Activated CD4-positive, alpha-beta T cell treated with anti-CD3 and anti-CD28 coated beads for 36 hours (primary cell): ENCODE measurements around the gene MB. TPM values are rescaled to one million over a fixed set of nuclear protein-coding genes. Genes with fewer than 3 reads are reported as not detected.
A peak's percentile ranks its signal among the peaks of the same experiment; 100 is the strongest.

Experiments used
- ATAC-seq: fragments of 200-7000 bp; cut with Tn5 transposase; one replicate; pipeline ENCODE4 v1.10.0; 2021; ENCODE audit warnings: mild to moderate bottlenecking, moderate library complexity
- CTCF ChIA-PET: fragments of 350-600 bp; sonication (Branson Sonifier 250); formaldehyde crosslinking; loops from one replicate; lab custom pipeline; 2021; ENCODE audit warnings: antibody characterized with exemption; lab: Charles Lee
- POLR2A ChIA-PET: fragments of 350-600 bp; sonication (Branson Sonifier 250); formaldehyde crosslinking; loops from one replicate; lab custom pipeline; 2021; ENCODE audit warnings: antibody characterized with exemption, inconsistent platforms; lab: Charles Lee
- DNase-seq: peaks from one replicate; pipeline ENCODE4 v3.0.0-alpha.2; 2020
- H3K27ac Mint-ChIP-seq: one replicate; pipeline ENCODE4 v1.8.0; 2021; ENCODE audit warnings: mixed read lengths
- H3K27me3 Mint-ChIP-seq: one replicate; pipeline ENCODE4 v1.8.0; 2021; ENCODE audit warnings: mixed read lengths
- H3K36me3 Mint-ChIP-seq: one replicate; pipeline ENCODE4 v1.8.0; 2021; ENCODE audit warnings: low read depth, mixed read lengths
- H3K4me1 Mint-ChIP-seq: one replicate; pipeline ENCODE4 v1.8.0; 2021; ENCODE audit warnings: mixed read lengths
- H3K4me3 Mint-ChIP-seq: one replicate; pipeline ENCODE4 v1.8.0; 2021; ENCODE audit warnings: mild to moderate bottlenecking, moderate library complexity, mixed read lengths
- H3K9me3 Mint-ChIP-seq: one replicate; pipeline ENCODE4 v1.8.0; 2021; ENCODE audit warnings: low read depth, mixed read lengths
- intact Hi-C, 2 experiments: fragments of 100-400 bp; cut with DNase I in 1 of 2; cut with micrococcal nuclease in 1 of 2; formaldehyde crosslinking; loops; one replicate each; pipeline versions ENCODE4 v1.14.2 to v1.15.1; 2022 to 2024; cut with DNase I, micrococcal nuclease
- total RNA-seq, 2 experiments: library from RNA; stranded (reverse); gene quantifications; one replicate each; pipeline ENCODE4 v1.2.3, GENCODE V29; 2021

The MB gene
- total RNA-seq, 2 experiments from 2014 or later, result not detected

DNA sequence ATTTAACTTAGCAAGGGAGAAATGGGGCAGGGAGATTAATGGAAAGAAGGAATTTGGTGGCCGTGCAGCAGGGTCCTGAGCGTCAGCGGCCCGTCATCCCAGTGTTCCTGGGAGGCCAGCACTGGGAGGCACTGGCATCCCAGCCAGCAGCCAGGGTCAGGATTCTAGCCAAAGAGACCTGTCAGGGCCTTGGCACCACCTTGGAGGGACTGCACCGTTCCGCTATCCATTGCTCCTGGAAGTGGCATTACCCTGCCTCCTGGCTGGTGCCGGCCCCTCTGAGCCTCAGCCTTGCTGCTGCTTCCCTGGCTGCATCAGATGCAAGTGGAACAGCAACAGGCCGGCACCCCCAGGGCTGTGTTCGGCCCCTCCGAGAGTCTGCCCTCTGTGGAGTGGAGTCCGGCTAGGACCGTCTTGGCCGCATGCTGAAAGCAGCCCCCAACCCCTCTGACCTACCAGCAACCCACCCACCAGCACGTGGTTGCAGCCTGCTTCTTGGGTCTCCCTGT is 46.4 kb downstream of the MB start:
- CTCF ChIA-PET, result interaction anchor here (0.5 to 0.6 kb wide), 2 partner anchors 38 to 495 kb away, joined by 3 to 4 read pairs; no protein-coding TSS in a partner anchor

DNA sequence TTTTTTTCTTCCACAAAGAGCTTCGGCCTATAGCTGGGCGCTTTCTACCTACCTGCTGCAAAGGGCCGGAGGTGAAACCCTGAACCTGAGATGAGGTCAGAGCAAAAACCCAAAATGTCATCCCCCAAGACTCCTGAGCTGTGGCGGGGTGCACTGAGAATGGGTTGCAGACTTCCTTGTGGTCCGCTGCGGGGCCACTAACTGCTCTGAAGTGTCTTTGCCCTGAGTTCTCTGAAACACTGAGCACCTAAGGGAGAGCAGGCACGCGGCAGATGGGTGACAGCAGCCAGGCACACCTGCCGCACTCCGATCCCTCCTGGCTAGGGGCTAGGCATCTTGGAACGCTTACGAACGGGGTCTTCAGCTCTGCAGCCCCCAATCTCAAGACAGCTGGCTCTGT is 47.2 kb downstream of the MB start:
- Mint-ChIP-seq H3K4me1 (no peaks in the 10 kb centered on the region), H3K9me3 (no peaks in the 10 kb centered on the region), H3K4me3 (no peak overlapping the region), H3K27ac (no peak overlapping the region), H3K27me3 (no peaks in the 10 kb centered on the region), H3K36me3 (no peaks in the 10 kb centered on the region)
- ChIA-PET CTCF (interaction anchor here (0.6 kb wide), 1 partner anchor 496 kb away, joined by 4 read pairs; no protein-coding TSS in a partner anchor), POLR2A (no interaction called here)
- intact Hi-C loops, result no loop called here
- DNase-seq (no peak), ATAC-seq (no peak)

More for the DNA sequence above, 46.4 kb downstream of the MB start:
- Mint-ChIP-seq H3K27me3 (no peaks in the 10 kb centered on the region), H3K4me3 (no peak overlapping the region), H3K9me3 (no peaks in the 10 kb centered on the region), H3K4me1 (no peaks in the 10 kb centered on the region), H3K27ac (no peak overlapping the region), H3K36me3 (no peaks in the 10 kb centered on the region)
- intact Hi-C loops, result no loop called here
- DNase-seq, result no peak
- no peak for ATAC-seq
- POLR2A ChIA-PET, result no interaction called here

GRCh38 chr22:35568751-35569739 is 48.1 kb downstream of the MB start:
- ATAC-seq, result no peak

DNA sequence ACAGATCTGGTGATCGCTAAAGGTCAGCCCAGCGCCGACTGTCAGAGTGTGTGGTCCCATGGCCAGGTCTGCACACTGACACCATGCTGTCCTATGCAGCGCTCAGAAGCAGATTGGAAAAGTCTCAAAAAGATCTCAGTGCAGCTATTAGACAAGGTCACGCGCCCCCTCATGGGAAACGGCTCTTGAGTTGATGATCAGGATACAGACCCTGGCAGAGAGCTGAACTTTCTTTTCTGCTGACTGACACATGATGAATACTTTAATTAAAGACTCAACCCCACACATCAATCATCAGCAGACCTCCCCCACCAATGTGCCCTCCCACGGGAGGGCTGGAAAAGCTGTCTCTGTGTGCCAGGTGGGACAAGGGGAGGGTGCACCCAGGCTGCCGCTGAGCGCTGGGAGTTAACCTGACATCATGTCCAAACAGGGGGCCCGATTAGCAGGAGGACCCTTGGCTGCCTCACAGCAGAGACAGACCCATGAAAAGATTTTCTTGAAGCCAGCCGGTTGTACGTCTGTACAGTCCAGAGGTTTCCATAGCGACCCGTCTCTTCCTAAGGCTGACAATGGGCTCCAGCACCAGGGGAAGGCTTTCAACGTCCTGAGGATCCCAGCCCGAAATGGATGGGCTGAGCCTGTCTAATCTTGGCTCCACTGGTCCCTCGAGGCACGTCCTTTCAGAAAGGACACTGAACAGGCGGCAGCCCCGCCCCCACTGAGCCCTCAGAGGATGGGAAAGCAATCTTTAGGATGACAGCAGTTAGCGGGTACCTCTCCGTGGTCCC is 49.6 kb downstream of the MB start:
- Mint-ChIP-seq H3K9me3 (no peaks in the 10 kb centered on the region), H3K27me3 (no peaks in the 10 kb centered on the region), H3K4me3 (no peak overlapping the region), H3K36me3 (no peaks in the 10 kb centered on the region), H3K27ac (no peak overlapping the region), H3K4me1 (no peaks in the 10 kb centered on the region)
- ATAC-seq (no peak), DNase-seq (no peak)
- CTCF ChIA-PET, result no interaction called here
- intact Hi-C loops, result no loop called here
- POLR2A ChIA-PET, result no interaction called here

More at GRCh38 chr22:35568751-35569739, 48.1 kb downstream of the MB start:
- H3K27me3 Mint-ChIP-seq, result no peaks in the 10 kb centered on the region
- no peak for DNase-seq
- H3K27ac Mint-ChIP-seq, result no peak overlapping the region
- H3K4me1 Mint-ChIP-seq, result no peaks in the 10 kb centered on the region
- H3K4me3 Mint-ChIP-seq, result no peak overlapping the region
- no peaks in the 10 kb centered on the region for H3K36me3 Mint-ChIP-seq
- POLR2A ChIA-PET, result no interaction called here
- intact Hi-C loops, result no loop called here
- no peaks in the 10 kb centered on the region for H3K9me3 Mint-ChIP-seq
- CTCF ChIA-PET, result no interaction called here

GRCh38 chr22:35564975-35565867 is 51.9 kb downstream of the MB start:
- Mint-ChIP-seq H3K36me3 (no peaks in the 10 kb centered on the region), H3K4me1 (peaks cover 7% of the 10 kb centered on the region), H3K27me3 (peaks cover 9% of the 10 kb centered on the region), H3K4me3 (no peak overlapping the region), H3K9me3 (no peaks in the 10 kb centered on the region), H3K27ac (no peak overlapping the region)
- intact Hi-C loops, result no loop called here
- DNase-seq (no peak), ATAC-seq (no peak)
- POLR2A ChIA-PET, result no interaction called here
- CTCF ChIA-PET, result no interaction called here

DNA sequence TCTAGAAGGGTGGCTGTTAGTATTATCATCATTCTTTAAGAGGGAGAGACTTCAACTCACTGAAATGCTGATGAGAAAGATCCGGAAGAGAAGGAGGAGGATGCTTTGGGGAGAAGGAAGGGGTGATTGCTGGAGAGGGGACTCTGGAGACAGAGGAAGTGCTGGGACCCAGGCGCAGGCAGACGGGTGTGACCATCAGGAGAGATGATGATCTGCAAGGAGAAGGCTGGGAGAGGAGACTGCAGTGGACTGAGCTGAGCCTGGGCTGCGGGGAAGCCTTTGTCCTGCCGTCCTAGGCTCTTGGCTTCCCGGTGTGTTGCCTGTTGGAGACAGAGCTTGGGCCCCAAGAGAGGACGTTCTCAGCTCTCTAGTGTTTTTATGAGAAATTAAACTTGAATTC is 53.9 kb downstream of the MB start:
- intact Hi-C loops, result no loop called here
- peaks cover 9% of the 10 kb centered on the region for H3K27me3 Mint-ChIP-seq
- no peak for ATAC-seq
- CTCF ChIA-PET, result interaction anchor here (1.6 kb wide), 1 partner anchor 11 kb away, joined by 4 read pairs; no protein-coding TSS in a partner anchor
- H3K36me3 Mint-ChIP-seq, result no peaks in the 10 kb centered on the region
- H3K4me3 Mint-ChIP-seq, result no peak overlapping the region
- POLR2A ChIA-PET, result interaction anchor here (0.6 kb wide), 1 partner anchor 130 kb away, joined by 3 read pairs; no protein-coding TSS in a partner anchor
- no peak overlapping the region for H3K27ac Mint-ChIP-seq
- H3K4me1 Mint-ChIP-seq, result peaks cover 7% of the 10 kb centered on the region
- no peak for DNase-seq
- no peaks in the 10 kb centered on the region for H3K9me3 Mint-ChIP-seq

GRCh38 chr22:35561796-35562526 is 55.2 kb downstream of the MB start:
- Mint-ChIP-seq H3K4me1 (peaks cover 7% of the 10 kb centered on the region), H3K27me3 (peaks cover 11% of the 10 kb centered on the region), H3K4me3 (no peak overlapping the region), H3K27ac (no peak overlapping the region), H3K36me3 (no peaks in the 10 kb centered on the region), H3K9me3 (no peaks in the 10 kb centered on the region)
- CTCF ChIA-PET, result no interaction called here
- POLR2A ChIA-PET, result no interaction called here
- DNase-seq (peak; percentile 39), ATAC-seq (peak; percentile 57)
- intact Hi-C loops, result no loop called here

- Mint-ChIP-seq H3K27ac (no peak overlapping the region), H3K9me3 (no peaks in the 10 kb centered on the region), H3K4me3 (no peak overlapping the region), H3K4me1 (peaks cover 7% of the 10 kb centered on the region), H3K36me3 (no peaks in the 10 kb centered on the region), H3K27me3 (peaks cover 11% of the 10 kb centered on the region)
- intact Hi-C loops, result no loop called here
- no peak for DNase-seq
- ATAC-seq, result no peak
- ChIA-PET CTCF (no interaction called here), POLR2A (no interaction called here)
Observed at GRCh38 chr22:35560824-35561223, 56.3 kb downstream of the MB start.

DNA sequence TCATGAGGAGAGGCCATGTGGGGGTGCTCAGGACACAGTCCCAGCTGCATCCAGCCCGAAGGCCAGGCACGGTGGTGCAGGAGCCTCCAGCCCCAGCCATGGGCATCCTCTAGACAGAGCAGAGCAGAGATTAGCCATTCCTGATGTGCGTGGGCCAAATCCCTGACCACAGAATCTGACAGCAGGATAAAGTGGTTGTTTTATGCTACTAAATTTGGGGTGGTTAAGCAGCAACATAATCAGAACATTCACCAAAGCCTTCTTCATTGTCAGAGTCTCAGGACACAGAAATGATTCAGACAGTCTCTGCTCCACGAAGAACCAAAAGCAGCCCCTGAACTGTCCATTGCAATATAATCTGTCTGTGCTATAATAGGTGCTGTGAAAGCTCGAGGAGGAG is 56.8 kb downstream of the MB start:
- Mint-ChIP-seq H3K4me3 (no peak overlapping the region), H3K4me1 (peaks cover 7% of the 10 kb centered on the region), H3K36me3 (no peaks in the 10 kb centered on the region), H3K27me3 (peaks cover 11% of the 10 kb centered on the region), H3K27ac (no peak overlapping the region), H3K9me3 (no peaks in the 10 kb centered on the region)
- intact Hi-C loops, result no loop called here
- POLR2A ChIA-PET, result no interaction called here
- DNase-seq (no peak), ATAC-seq (no peak)
- CTCF ChIA-PET, result no interaction called here

GRCh38 chr22:35559354-35560005 is 57.6 kb downstream of the MB start:
- no peak for DNase-seq
- POLR2A ChIA-PET, result no interaction called here
- Mint-ChIP-seq H3K4me1 (peaks cover 7% of the 10 kb centered on the region), H3K4me3 (no peak overlapping the region), H3K27me3 (peaks cover 11% of the 10 kb centered on the region), H3K9me3 (no peaks in the 10 kb centered on the region), H3K36me3 (no peaks in the 10 kb centered on the region), H3K27ac (no peak overlapping the region)
- ATAC-seq, result no peak
- intact Hi-C loops, result no loop called here
- CTCF ChIA-PET, result no interaction called here
